Measurements from ENCODE around the gene C1QC. TPM values are rescaled to one million over a fixed set of nuclear protein-coding genes. Genes with fewer than 3 reads are reported as not detected.

C1QC gene
- total RNA-seq, 1 experiment from 2014 or later, result not detected

DNA sequence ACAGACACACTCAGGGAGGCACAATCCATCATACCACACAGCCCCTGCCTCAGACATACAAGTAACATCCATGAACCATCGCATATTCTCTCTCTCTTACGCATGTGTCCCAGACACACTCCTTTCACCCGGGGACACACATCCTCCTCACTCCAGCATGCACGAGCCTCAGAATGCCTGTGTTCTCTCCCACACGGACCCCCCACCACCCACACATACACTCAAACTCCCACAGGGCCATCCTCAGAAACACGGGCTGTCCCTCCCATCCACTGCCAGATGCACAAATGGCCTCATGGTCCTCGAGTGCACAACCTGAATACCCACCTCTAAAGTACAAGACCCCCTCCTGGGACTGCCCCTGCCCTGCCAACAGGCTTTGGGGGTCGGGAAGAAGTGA, 2.2 kb upstream of the C1QC start:
- no peak overlapping the region for H4K5ac ChIP-seq (ENCODE audit: insufficient read length, low read depth, low read length)
- no peak overlapping the region for H3K9ac ChIP-seq (ENCODE audit: extremely low read depth, insufficient read length, low read length)
- no peak overlapping the region for H3K27ac ChIP-seq (ENCODE audit: insufficient read length, low read depth, low read length)
- no peaks in the 10 kb centered on the region for H3K4me1 ChIP-seq (ENCODE audit: insufficient read depth, low read length)
- Mint-ChIP-seq H3K4me3 (no peak overlapping the region; a peak in 1 of 5 replicates), H3K27me3 (ENCODE audit: low read depth) (peaks cover 15% of the 10 kb centered on the region), H3K36me3 (ENCODE audit: insufficient read depth in 1 of 3, low read depth in 3 of 3) (no peaks in the 10 kb centered on the region), H3K27ac (no peak overlapping the region; a peak in 1 of 7 replicates), H3K4me1 (peaks cover 6 to 9% of the 10 kb centered on the region in 2 experiments), H3K9me3 (no peaks in the 10 kb centered on the region)
- no peak overlapping the region for H4K8ac ChIP-seq (replicated peaks; ENCODE audit: insufficient read length, low read depth, low read length)
- no peak overlapping the region for H4K91ac ChIP-seq (ENCODE audit: insufficient read length, low read depth, low read length)
- no peak overlapping the region for H3K18ac ChIP-seq (ENCODE audit: insufficient read length, low read depth, low read length)
- no peak overlapping the region for H2BK20ac ChIP-seq (ENCODE audit: low read depth, low read length, poor library complexity, severe bottlenecking)
- H3K23me2 ChIP-seq (ENCODE audit: insufficient read length, low read depth, low read length, poor library complexity, severe bottlenecking), result no peaks in the 10 kb centered on the region
- no peaks in the 10 kb centered on the region for H3K79me2 ChIP-seq (ENCODE audit: insufficient read depth, low read length)
- no peak overlapping the region for H3T11ph ChIP-seq (ENCODE audit: low read length)
- H2BK120ac ChIP-seq (ENCODE audit: low read depth, low read length, poor library complexity, severe bottlenecking), result no peak overlapping the region
- no CpG with 5 or more reads among the region's 8 CpGs for WGBS (ENCODE audit: extremely low coverage, insufficient read length, low lambda C conversion rate)
- no peak overlapping the region for H2BK15ac ChIP-seq (ENCODE audit: low read depth, low read length)
- H3K23ac ChIP-seq (ENCODE audit: insufficient read length, low read depth, low read length), result no peak overlapping the region
- no peak for DNase-seq
- no peak overlapping the region for H2AFZ ChIP-seq (ENCODE audit: low read length)
- H4K20me1 ChIP-seq (ENCODE audit: control insufficient read depth, insufficient read depth, insufficient read length), result peaks cover 3% of the 10 kb centered on the region
- TF ChIP-seq, protein P1, sequence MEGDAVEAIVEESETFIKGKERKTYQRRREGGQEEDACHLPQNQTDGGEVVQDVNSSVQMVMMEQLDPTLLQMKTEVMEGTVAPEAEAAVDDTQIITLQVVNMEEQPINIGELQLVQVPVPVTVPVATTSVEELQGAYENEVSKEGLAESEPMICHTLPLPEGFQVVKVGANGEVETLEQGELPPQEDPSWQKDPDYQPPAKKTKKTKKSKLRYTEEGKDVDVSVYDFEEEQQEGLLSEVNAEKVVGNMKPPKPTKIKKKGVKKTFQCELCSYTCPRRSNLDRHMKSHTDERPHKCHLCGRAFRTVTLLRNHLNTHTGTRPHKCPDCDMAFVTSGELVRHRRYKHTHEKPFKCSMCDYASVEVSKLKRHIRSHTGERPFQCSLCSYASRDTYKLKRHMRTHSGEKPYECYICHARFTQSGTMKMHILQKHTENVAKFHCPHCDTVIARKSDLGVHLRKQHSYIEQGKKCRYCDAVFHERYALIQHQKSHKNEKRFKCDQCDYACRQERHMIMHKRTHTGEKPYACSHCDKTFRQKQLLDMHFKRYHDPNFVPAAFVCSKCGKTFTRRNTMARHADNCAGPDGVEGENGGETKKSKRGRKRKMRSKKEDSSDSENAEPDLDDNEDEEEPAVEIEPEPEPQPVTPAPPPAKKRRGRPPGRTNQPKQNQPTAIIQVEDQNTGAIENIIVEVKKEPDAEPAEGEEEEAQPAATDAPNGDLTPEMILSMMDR (conservative IDR thresholded peaks at IDR 0.05), result no peak
- H2BK12ac ChIP-seq (ENCODE audit: insufficient read length, low read depth, low read length), result no peak overlapping the region
- H3K56ac ChIP-seq (ENCODE audit: insufficient read length, low read depth, low read length), result no peak overlapping the region
- no peak overlapping the region for H2BK5ac ChIP-seq (ENCODE audit: insufficient read length, low read length)
- no peak overlapping the region for H3K4me2 ChIP-seq (ENCODE audit: insufficient read depth, insufficient read length, low read length)
- H3K14ac ChIP-seq (ENCODE audit: insufficient read depth, low read length), result no peak overlapping the region
- no peak overlapping the region for H3K4ac ChIP-seq (ENCODE audit: low read depth, low read length)
- H3K79me1 ChIP-seq (ENCODE audit: insufficient read depth, low read depth, low read length, poor library complexity, severe bottlenecking), result no peaks in the 10 kb centered on the region
- H3K27me3 ChIP-seq (ENCODE audit: insufficient read depth, low read length), result no peaks in the 10 kb centered on the region
- no peak overlapping the region for H2AK5ac ChIP-seq (ENCODE audit: insufficient read length, low read length)
- H3K9me3 ChIP-seq (ENCODE audit: control insufficient read depth, low read depth, low read length), result no peaks in the 10 kb centered on the region

All from H9 (cell line).